Stimulated activated CD8-positive, alpha-beta memory T cell treated with anti-CD3 and anti-CD28 coated beads, Interleukin-4, amount 100 ng/mL, for 1 hour (primary cell): ENCODE data around the gene KRT24.

Experiments
- DNase-seq, 2 donors: peaks; one replicate each; pipeline ENCODE4 v3.0.0-alpha.2; 2020; ENCODE audit warnings: low read depth in 2 of 2, low spot score in 1 of 2

KRT24 gene

DNA sequence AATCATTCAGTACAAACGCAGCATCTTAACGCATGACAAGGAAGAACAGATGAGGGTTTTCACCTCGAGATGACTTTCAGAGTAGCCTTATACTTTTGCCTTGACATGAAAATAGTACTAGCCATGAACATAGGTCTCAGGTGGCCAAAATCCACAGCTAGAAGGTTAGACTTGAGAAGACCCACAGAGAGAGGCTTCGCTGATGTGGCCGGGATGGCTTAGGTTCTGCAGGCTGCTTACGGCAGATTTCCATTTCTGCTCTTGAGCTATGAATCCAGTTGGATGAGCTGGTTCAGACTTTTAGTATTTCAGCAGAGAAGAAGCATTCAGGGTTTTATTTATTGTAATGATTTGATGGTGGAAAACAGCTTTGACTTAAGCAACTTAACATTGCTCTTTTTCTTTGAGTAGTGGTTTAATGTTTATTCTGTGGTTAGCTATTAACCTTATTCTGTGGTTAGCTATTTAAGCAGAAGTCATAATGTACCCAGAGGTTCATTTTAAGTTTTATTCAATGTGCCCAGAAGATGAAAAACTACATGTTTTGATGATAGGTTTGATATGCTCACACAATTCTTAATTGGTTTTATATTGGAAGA is 7.6 kb downstream of the KRT24 start:
- DNase-seq = no peak

DNA sequence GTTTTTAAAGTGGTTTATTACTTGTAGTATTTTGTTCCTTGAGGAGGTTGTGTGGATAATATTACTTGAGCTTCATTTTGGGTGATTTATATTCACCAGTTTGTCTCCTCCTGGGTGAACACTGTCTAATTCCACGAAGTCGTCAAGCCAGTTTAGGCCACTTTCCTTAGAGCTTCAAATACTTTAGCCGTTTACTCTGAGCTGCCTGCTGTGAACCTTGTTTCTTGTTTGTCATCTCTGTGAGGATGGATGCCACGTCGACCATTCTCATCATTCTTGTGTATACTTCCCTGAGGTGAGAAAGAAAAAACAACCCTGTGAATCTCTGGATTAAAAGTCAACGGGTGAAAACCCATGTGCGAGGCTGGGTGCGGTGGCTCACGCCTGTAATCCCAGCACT is 9.0 kb downstream of the KRT24 start:
- DNase-seq = no peak

DNA sequence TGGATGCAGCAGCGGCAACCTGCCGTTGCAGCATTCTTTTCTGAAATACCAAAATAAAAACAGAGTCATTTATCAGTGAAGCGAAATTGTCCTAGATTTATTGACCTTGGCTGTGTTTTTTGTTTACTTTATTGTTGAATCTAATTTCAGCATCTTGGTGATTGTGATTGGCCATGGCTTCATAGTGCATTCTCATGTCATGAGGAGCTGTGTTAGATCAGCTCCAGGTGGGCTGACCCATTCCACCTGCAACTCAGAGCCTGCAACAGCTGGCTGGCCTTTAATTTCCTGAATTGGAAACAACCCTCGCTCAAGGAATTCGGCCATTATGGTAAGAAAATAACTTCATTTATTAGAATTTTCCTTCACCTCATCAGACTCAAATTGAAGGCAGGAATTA is 16.4 kb downstream of the KRT24 start:
- DNase-seq = no peak

DNA sequence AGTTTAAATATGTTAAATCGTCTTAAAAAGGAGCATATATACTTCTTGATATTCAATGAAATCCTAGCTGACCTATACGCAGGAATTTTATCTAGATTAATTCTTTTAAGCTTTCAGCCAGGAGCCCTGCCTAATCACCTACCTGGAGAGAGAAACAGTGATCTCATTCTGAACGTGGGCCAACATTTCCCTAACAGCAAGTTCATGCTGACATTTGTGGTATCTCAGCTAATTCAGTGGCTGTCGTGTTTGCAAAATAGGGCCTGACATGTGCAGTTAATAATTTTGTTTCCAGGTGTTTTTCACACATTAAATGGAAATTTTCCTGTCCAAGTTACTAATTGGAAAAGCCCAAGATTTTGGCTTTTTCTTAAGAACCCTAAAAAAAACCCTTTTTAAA is 17.4 kb downstream of the KRT24 start:
- DNase-seq = no peak

DNA sequence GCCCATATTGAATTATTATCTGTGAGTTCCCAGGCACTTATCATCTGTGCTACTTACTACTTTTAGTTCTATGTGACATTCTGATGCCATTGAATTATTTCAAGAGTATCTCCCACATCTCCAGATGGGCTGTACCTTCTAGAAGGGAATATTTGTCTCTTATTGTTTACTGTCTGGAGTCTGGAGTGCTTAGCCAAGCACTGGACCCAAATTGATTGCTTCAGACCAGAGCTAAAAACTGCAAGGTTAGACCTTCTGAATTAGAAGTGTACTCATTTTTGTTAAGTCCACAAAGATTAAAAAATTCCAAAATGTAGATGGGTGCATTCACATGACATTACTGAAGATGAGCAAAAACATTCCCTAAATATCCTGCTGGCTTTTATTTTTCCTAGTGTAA is 22.6 kb downstream of the KRT24 start:
- DNase-seq = no peak

DNA sequence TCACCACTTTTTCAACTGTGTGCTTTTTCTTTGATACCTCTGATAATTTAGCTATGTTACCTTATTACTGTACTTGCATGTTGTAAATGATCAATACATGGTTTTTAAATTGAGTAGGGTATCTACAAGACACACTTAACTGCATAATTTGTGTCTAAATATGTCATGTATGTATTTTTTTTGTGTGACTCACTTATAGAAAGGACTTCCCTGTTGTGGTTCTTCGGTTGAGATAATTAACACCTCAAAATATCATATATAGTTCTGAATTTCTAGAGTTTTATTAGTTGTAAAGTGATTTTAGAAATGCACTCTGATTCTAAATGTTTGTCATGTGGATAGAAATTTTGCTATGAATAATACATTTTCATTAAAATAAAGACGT is 24.0 kb downstream of the KRT24 start:
- DNase-seq = no peak

DNA sequence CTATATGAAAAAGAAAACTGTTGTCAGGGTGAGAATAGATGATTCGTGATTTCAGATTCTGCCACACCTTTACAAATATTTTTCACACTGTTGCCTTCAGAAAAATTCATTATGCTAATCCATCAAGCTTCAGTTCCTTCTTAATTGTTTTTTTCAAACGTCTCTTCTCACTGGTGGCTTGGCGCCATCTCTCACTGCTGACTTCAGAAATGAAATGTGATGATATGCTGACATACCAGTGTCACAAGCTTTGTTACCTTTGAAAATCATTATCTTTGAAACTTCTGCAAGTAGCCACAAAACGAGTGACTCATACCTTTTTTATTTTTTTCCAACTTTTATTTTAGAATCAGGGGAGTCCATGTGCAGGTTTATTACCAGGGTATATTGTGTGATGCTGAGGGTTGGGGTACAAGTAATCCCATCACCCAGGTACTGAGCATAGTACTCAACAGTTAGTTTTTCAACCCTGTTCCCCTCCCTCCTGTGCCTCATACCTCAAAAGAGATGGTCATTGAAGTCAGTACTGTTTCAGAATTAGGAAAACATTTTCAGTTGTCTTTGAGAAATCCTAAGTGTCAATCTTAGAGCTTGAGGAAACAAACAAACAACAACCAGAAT is 24.5 kb downstream of the KRT24 start:
- DNase-seq = no peak

DNA sequence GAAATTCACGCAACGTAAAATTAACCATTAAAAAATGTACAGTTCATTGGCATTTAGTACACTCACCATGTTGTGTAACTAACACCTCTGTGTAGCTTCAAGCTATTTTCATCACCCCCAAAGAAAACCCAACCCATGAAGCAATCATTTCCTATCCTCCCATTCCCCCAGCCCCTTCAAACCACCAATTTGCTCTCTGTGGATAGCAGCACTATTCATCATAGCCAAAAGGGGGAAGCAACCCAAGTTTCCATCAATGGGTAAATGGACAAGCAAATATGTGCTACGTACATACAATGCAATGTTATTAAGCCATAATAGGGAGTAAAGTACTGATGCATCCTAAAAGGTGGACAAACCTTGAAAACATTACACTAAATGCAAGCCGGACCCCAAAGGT is 27.6 kb downstream of the KRT24 start:
- DNase-seq = no peak

DNA sequence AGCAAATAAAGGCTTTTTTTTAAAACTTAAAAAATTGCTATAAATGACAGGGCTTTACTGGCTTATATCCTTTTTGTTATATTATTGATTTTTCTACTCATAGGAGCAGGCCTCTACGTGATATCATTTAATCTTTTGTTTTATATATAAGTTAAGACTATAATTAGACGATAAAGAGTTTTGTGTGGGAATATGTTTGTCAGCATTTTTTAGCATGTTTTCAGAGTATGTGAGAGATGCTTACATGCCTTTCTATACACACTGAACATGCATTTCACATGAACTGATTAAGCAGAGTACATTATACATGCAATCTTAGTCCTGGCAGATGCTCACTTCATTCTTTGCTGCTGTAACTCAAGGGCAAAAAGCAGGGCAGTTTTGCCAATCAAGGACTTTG is 30.9 kb downstream of the KRT24 start:
- DNase-seq = no peak

DNA sequence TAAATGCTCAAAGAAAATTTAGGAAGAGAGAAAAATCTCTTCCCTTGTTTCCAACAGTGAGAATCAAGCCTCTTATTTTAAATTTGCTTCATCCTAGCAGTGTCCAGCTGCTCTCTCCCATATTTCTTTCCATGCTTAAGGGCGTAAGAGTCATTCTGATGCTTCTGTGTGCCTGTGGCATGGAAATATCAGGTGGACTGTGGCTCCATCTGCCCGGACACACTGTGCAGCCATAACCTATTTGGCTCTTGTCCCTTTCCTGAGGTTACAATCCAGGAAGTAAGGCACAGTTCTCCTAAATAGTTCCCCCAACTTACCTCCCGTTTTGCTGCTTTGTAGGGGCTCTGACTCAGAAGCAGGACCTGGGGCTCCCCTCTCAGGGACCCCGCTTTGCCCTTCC is 32.3 kb downstream of the KRT24 start:
- no peak for DNase-seq

DNA sequence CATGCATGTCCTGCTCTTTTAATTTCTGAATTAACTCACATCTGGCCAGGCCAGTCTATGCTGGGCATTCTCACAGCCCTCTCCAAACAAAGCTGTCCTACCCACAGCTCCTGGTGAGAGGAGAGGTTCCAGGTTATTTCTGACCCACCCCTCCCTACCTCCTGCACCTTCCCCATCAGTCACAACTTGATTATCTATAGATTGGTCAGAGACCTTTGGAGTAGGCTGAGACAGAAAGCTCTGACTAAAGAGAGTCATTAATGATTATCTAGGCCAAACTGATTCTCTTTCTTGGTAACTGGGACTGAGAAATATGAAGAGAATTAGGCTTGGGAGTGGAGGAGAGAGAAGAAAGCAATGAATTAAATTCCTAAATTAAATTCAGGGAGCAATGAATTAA is 37.2 kb downstream of the KRT24 start:
- no peak for DNase-seq

DNA sequence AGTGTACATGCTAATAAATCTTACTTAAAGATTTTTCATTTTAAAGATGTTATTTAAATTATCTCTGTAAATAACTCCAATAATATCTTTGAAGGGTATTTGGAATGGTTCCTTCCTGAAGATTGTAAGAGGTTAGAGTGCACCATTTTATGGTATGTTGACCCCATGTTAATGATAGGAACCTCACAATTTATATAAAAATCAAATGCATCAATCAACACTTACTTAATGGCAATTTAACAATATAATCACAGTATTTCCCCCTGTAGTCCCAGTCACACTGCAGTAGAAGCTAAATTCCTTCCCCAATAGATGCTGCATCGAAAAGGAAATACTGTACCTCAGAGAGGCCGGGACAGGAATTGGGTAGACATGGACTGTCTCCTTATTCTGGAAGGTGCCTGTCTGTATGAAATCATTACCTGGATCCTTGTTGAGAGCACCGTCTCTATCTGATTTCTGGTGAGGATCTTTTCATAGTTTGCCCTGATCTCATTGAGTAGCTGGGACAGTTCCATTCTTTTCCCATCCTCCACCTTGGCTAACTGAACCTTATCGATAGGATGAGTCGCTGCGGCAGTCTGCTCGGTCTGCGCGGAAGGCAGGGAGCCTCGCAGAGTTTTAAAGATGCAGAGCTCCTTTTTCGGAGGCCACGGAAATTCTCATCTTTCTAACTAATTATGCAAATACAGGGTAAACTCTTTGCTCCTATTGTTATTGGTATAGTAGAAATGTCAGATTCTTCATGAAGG is 38.8 kb downstream of the KRT24 start, which contains the start of gene KRT222:
Gene KRT222, minus strand, starts transcription at position 596 of the 752 bp plus-strand sequence. Its CDS starts 78 bp downstream, at position 518.
- DNase-seq = no peak

DNA sequence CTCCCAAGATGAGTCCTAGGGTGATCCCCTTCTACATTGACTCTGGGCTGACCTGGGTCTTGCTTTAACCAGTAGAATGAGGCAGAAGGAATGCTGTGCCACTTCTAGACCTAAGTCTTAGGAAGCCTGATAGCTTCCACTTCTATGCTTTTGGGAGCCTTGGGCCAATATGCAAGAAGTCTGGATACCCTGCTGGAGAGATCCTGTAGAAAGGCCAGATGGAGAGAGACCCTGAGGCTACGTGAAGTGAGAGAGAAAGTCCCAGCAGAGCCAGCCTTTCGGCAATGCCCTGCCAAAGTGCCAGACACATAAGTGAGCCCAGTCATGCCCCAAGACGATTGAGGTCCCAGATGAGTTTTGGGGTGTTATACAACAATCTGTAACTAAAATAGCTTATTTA is 40.3 kb downstream of the KRT24 start:
- no peak for DNase-seq

DNA sequence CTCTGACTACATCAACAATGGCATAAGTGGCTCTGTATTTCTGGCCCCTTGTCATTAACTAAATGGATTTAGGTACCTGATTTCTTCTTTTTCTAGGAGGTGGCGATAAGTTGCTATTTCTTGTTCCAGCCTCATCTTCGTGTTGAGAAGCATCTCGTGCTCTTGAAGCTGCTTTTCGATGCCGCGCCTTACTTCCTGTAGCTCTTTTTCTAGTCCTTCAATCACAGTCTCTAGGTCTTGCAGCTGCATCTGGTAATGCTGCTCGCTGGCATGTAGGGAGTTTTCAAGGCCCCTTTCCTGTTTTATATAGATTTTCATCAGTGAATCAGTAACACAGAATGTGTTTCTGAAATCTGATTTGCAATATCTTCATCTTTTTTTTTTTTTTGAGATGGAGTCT is 43.6 kb downstream of the KRT24 start:
- no peak for DNase-seq

DNA sequence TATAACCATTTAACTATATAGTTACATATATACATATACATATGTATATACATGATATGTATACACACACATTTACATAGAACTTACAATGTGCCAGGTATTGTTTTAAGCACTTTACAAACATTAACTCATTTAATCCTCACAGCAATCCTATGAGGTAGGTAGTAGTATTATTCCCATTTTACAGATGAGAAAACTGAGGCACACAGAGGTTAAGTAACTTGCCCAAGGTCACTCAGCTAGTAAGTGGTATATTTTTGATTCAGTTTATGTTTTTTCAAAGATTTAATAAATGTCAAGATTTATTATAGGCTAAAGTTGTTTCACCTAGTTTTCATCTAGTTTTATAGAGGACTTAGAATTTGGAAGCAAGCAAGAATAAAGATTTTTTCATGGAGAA is 45.2 kb downstream of the KRT24 start:
- no peak for DNase-seq

DNA sequence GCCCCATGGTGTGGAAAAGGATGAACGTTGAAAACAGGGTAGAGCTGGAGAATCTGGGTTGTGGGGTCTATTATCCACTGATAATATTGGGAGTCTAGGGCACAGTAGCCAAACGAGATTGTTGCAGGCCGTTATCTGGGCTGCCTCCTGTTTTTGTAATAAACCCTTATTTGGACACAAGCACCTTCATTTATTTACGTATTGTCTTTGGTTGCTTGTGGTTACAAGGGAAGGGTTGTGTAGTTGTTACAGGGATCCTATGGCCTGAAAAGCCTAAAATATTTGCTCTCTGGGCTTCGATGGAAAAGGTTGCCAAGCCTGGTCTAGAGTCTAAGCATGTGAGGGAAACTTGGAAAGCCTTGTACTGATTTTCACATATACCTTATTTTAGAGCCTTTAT is 51.6 kb downstream of the KRT24 start:
- DNase-seq = no peak

DNA sequence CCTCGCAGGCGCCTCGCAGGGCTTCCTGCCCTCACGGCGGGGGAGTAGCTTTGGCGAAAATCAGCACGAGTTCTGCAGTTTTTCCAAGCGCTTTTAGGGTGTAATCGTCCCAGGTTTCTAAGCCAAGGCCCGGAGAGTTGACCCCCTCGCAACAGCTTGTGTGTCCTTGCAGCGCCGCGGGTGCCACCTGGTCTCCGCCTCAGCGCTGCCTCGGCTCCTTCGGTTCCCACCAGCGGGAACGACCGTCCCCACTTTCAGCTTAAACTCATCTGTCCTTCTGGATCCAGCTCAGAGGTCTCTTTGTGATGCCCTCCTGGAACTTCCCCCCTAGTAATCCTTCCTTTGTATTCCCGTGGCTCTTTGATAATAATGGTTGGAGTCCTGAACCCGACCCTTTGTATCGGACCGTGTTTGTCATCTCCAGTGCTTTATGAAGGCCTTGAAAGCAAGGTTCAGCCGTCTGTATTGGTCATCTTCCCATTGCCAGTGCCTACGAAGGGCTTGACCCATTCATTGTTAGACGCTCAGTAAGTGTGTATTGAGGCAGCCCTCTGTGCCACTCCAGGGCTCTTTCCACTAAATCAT is 55.1 kb downstream of the KRT24 start:
- DNase-seq = no peak
